K562 (cell line): ENCODE data around the gene SP4. TPM values are rescaled to one million over a fixed set of nuclear protein-coding genes. Genes with fewer than 3 reads are reported as not detected.
A peak's percentile ranks its signal among the peaks of the same experiment; 100 is the strongest.

Experiments
- ATAC-seq: fragments of 200-7000 bp; cut with Tn5 transposase; 3 replicates; pipeline ENCODE4 v1.9.1; 2020; ENCODE audit warnings: moderate library complexity
- BruUV-seq: library from RNA; stranded (reverse); fragments of 400-500 nt; replicated peaks from 2 replicates; lab custom pipeline; 2021; lab: Mats Ljungman, UMichigan
- CTCF ChIA-PET: fragments of 300-600 bp; formaldehyde crosslinking; extraction: SDS; loops from one replicate; lab custom pipeline; 2021; ENCODE audit warnings: low intra/inter-chr PET ratio; lab: Yijun Ruan, JAX
- POLR2A ChIA-PET: fragments of 300-600, 350-650 bp; sonication (Branson Sonifier 250); formaldehyde crosslinking; extraction: SDS; loops from one replicate; lab custom pipeline; 2021; ENCODE audit warnings: antibody characterized with exemption, inconsistent platforms; lab: Yijun Ruan, JAX
- DNase-seq, 4 experiments: peaks; one replicate each; pipeline versions ENCODE4 v3.0.0 to v3.0.0-alpha.2; 2011 to 2018; ENCODE audit warnings: low spot score in 3 of 4, mixed read lengths in 3 of 4; ENCODE audit errors: extremely low read depth in 1 of 4
- FAIRE-seq: peaks from 2 replicates; lab custom pipeline; 2011; peaks lifted over from hg19 to GRCh38; lab: Jason Lieb, UNC
- H2AFZ ChIP-seq: 2 replicates; pipeline ENCODE4 v1.6.0; 2011; ENCODE audit warnings: low read depth, low read length, control low read depth, inconsistent platforms
- H3K27ac ChIP-seq: fragments of 200-600 bp; 3 replicates; pipeline ENCODE4 v1.8.0; 2011; ENCODE audit warnings: low read depth, mild to moderate bottlenecking, control low read depth, inconsistent platforms, low read length, moderate library complexity, mixed read lengths; ENCODE audit errors: extremely low read depth
- H3K27me3 ChIP-seq, 2 experiments: fragments of 300-600 bp in 1 of 2; 2 replicates in 1 of 2; 3 replicates in 1 of 2; pipeline versions ENCODE4 v1.6.0 to v1.8.0; 2011; ENCODE audit warnings: inconsistent platforms in 2 of 2, low read length in 2 of 2, mild to moderate bottlenecking in 1 of 2, mixed read lengths in 1 of 2, moderate library complexity in 1 of 2; ENCODE audit not compliant: control insufficient read depth in 2 of 2, insufficient read depth in 2 of 2
- H3K36me3 ChIP-seq: fragments of 300-600 bp; 3 replicates; pipeline ENCODE4 v1.8.0; 2011; ENCODE audit warnings: mild to moderate bottlenecking, low read length, inconsistent platforms; ENCODE audit not compliant: control insufficient read depth, insufficient read depth
- H3K4me1 ChIP-seq, 2 experiments: fragments of 200-600 bp in 1 of 2; replicated peaks in 1 of 2; 2 replicates in 1 of 2; 3 replicates in 1 of 2; pipeline versions ENCODE4 v1.5.1 to v1.8.0; 2011; ENCODE audit warnings: inconsistent platforms in 2 of 2, low read length in 2 of 2, mild to moderate bottlenecking in 1 of 2, mixed read lengths in 1 of 2, moderate library complexity in 1 of 2; ENCODE audit not compliant: control insufficient read depth in 2 of 2, insufficient read depth in 2 of 2
- H3K4me2 ChIP-seq: 2 replicates; pipeline ENCODE4 v1.6.1; 2011; ENCODE audit warnings: low read length, control low read depth, inconsistent platforms, mixed read lengths; ENCODE audit not compliant: insufficient read depth
- H3K4me3 ChIP-seq: fragments of 200-600 bp; sonication (generic), shearing (Covaris generic); 2 replicates; pipeline ENCODE4 v1.5.1; 2016; ENCODE audit warnings: control low read depth, inconsistent platforms
- H3K79me2 ChIP-seq: fragments of 200-600 bp; 3 replicates; pipeline ENCODE4 v1.8.0; 2011; ENCODE audit warnings: low read length, inconsistent platforms; ENCODE audit not compliant: control insufficient read depth, insufficient read depth
- H3K9ac ChIP-seq, 2 experiments: 2 replicates each; pipeline versions ENCODE4 v1.6.0 to v1.6.1; 2011; ENCODE audit warnings: low read depth in 2 of 2, low read length in 2 of 2, control low read depth in 1 of 2, inconsistent platforms in 1 of 2, mild to moderate bottlenecking in 1 of 2, mixed read lengths in 1 of 2; ENCODE audit not compliant: insufficient read depth in 1 of 2
- H3K9me1 ChIP-seq: one replicate; pipeline ENCODE4 v1.6.0; 2011; ENCODE audit warnings: inconsistent platforms, mild to moderate bottlenecking, low read length, moderate library complexity; ENCODE audit not compliant: control insufficient read depth, insufficient read depth
- H3K9me3 ChIP-seq: replicated peaks from 2 replicates; pipeline ENCODE4 v1.5.1; 2011; ENCODE audit warnings: low read depth, low read length, inconsistent platforms; ENCODE audit not compliant: control insufficient read depth, insufficient read depth
- H4K20me1 ChIP-seq: replicated peaks from 2 replicates; pipeline ENCODE4 v1.6.1; 2011; ENCODE audit warnings: low read length, inconsistent platforms, mixed read lengths; ENCODE audit not compliant: control insufficient read depth, insufficient read depth
- C11orf30 ChIP-seq: fragments of 450-650 bp; IDR thresholded peaks from 2 replicates; pipeline ENCODE4 v1.6.1; 2016; ENCODE audit warnings: low read depth, mild to moderate bottlenecking
- CSDE1 ChIP-seq, 2 experiments: fragments of 450-650 bp; IDR thresholded peaks; 2 replicates each; pipeline ENCODE4 v1.6.1; 2016; ENCODE audit warnings: mild to moderate bottlenecking in 1 of 2
- FOXJ3 ChIP-seq: sonication (generic); formaldehyde crosslinking; IDR thresholded peaks from 2 replicates; pipeline ENCODE4 v1.4.0; 2020; ENCODE audit warnings: mild to moderate bottlenecking, missing genetic modification reagents
- MAFF ChIP-seq: IDR thresholded peaks from 2 replicates; pipeline ENCODE4 v1.6.1; 2012; ENCODE audit warnings: low read length, improper control_type of control experiment
- MAFG ChIP-seq: fragments of 450-650 bp; conservative IDR thresholded peaks from 2 replicates; pipeline ENCODE4 v1.6.1; 2016; ENCODE audit warnings: missing genetic modification characterization, missing compliant biosample characterization
- MAFK ChIP-seq: IDR thresholded peaks from 2 replicates; pipeline ENCODE4 v1.6.1; 2011; ENCODE audit warnings: low read length, improper control_type of control experiment
- MCM5 ChIP-seq: fragments of 450-650 bp; IDR thresholded peaks from 2 replicates; pipeline ENCODE4 v1.6.1; 2016; ENCODE audit warnings: low read depth
- NFIX ChIP-seq: fragments of 250-450 bp; sonication (Bioruptor Pico); IDR thresholded peaks from 2 replicates; pipeline ENCODE4 v1.4.0; 2020; ENCODE audit warnings: low read depth, mild to moderate bottlenecking, moderate library complexity
- NR3C1 ChIP-seq: sonication (generic); formaldehyde crosslinking; IDR thresholded peaks from 2 replicates; pipeline ENCODE4 v1.8.1; 2022; ENCODE audit warnings: missing genetic modification reagents
- PHF21A ChIP-seq: fragments of 450-650 bp; IDR thresholded peaks from 2 replicates; pipeline ENCODE4 v1.6.1; 2017; ENCODE audit warnings: low read depth, borderline replicate concordance
- SAFB2 ChIP-seq: fragments of 200-400 bp; formaldehyde crosslinking; IDR thresholded peaks from 2 replicates; pipeline ENCODE4 v1.6.1; 2018; ENCODE audit warnings: borderline replicate concordance, low read length, low read depth, moderate library complexity; ENCODE audit not compliant: severe bottlenecking
- TAF7 ChIP-seq: fragments of 450-650 bp; IDR thresholded peaks from 2 replicates; pipeline ENCODE4 v1.6.1; 2016; ENCODE audit warnings: missing genetic modification characterization, missing compliant biosample characterization
- TAL1 ChIP-seq: fragments of 450-650 bp; IDR thresholded peaks from 2 replicates; pipeline ENCODE4 v1.6.1; 2016; ENCODE audit warnings: mild to moderate bottlenecking
- THRB ChIP-seq: fragments of 450-650 bp; formaldehyde crosslinking; conservative IDR thresholded peaks from 2 replicates; pipeline ENCODE4 v1.4.0; 2022; ENCODE audit warnings: mild to moderate bottlenecking, missing genetic modification characterization
- XRCC4 ChIP-seq: IDR thresholded peaks from one replicate; pipeline ENCODE4 v1.6.1; 2011; ENCODE audit not compliant: insufficient read depth, insufficient read length; ENCODE audit errors: extremely low read depth
- ZNF134 ChIP-seq: fragments of 250-450 bp; sonication (Bioruptor Pico); conservative IDR thresholded peaks from 2 replicates; pipeline ENCODE4 v1.4.0; 2020
- ZNF316 ChIP-seq: fragments of 450-650 bp; IDR thresholded peaks from 2 replicates; pipeline ENCODE4 v1.6.1; 2016
- ZNF561 ChIP-seq: fragments of 450-650 bp; formaldehyde crosslinking; conservative IDR thresholded peaks from 2 replicates; pipeline ENCODE4 v1.4.0; 2020; ENCODE audit warnings: mild to moderate bottlenecking, moderate library complexity
- ZNF780A ChIP-seq: fragments of 250-450 bp; sonication (Bioruptor Pico); IDR thresholded peaks from 2 replicates; pipeline ENCODE4 v1.5.0; 2021; ENCODE audit warnings: mild to moderate bottlenecking
- in situ Hi-C: fragments of 300-500 bp; cut with MboI; formaldehyde crosslinking; loops from 4 replicates; pipeline ENCODE4 v1.15.0; 2018; ENCODE audit warnings: inconsistent platforms, mixed read lengths
- intact Hi-C: fragments of 100-400 bp; cut with micrococcal nuclease; formaldehyde crosslinking; loops from 2 replicates; pipeline ENCODE4 v1.14.2; 2022
- polyA plus RNA-seq, 8 experiments: library from polyadenylated mRNA; depleted of rRNA in 4 of 8; stranded (reverse) in 5 of 8; unstranded in 3 of 8; fragments of >200 nt; fragmentation: Nextera tagmentation in 2 of 8; fragmentation: Illumina TruSeq in 1 of 8; extraction: Ambion mirVana in 2 of 8; extraction: Trizol in 1 of 8; gene quantifications; 2 replicates each; pipeline versions ENCODE4 v1.2.1 to v1.2.3, GENCODE V29; 2011 to 2014; ENCODE audit warnings: inconsistent platforms in 1 of 8, missing spikeins in 1 of 8
- total RNA-seq, 7 experiments: library from RNA; depleted of rRNA in 6 of 7; stranded (reverse); fragments of >200 nt in 6 of 7; fragmentation: Illumina TruSeq in 2 of 7; extraction: Trizol in 2 of 7; gene quantifications; 2 replicates each; pipeline versions ENCODE4 v1.2.1 to v1.2.3, GENCODE V29; 2011 to 2021; ENCODE audit warnings: low replicate concordance in 1 of 7
- TF ChIP-seq, protein P1 (sequence below), 2 experiments: fragments of 200-800 bp in 1 of 2; sonication (Bioruptor generic) in 1 of 2; sonication (generic) in 1 of 2; formaldehyde crosslinking in 1 of 2; IDR thresholded peaks in 1 of 2; conservative IDR thresholded peaks in 1 of 2; 2 replicates each; pipeline versions ENCODE4 v1.5.0 to v1.6.1; 2016 to 2020; ENCODE audit warnings: missing compliant biosample characterization in 1 of 2, missing genetic modification characterization in 1 of 2, missing genetic modification reagents in 1 of 2
- TF ChIP-seq, protein P2 (sequence below): fragments of 250-450 bp; sonication (Bioruptor Pico); IDR thresholded peaks from 2 replicates; pipeline ENCODE4 v1.5.0; 2020; ENCODE audit warnings: mild to moderate bottlenecking

The SP4 gene
- total and polyA plus RNA-seq, 9 of the 15 experiments (the other 6 are each of a cell fraction or from before 2014, with no cell fraction given): 2.4 to 9.4 (median 4.5) TPM

DNA sequence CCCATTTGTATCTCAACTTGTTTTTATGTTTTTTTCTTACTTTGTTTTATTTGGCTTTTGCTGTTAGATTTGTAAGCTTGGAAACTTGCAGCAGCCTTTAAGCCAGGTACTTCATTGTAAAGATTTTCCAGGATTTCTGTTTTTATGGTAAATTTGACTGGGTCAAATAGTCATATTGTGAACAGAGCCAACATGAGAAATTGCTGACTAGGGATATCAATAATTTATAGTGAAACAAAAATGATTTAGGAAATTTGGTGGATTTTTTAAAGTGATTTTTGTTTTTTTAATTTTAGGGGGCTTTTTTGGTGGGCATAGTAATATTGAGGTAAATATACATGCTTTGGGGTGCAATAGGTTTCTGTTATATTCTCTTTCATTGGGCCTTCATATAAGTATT, 22.2 kb downstream of the SP4 start:
- no peak overlapping the region for H3K4me2 ChIP-seq
- H3K79me2 ChIP-seq: no peaks in the 10 kb centered on the region
- DNase-seq: no peak
- in situ Hi-C loops: no loop called here
- no peaks in the 10 kb centered on the region for H3K9me3 ChIP-seq
- H3K4me1 ChIP-seq: peaks cover 0 to 4% of the 10 kb centered on the region in 2 experiments; a peak in 1 of 5 replicates
- no peak overlapping the region for H3K4me3 ChIP-seq
- H3K9ac ChIP-seq: no peak overlapping the region
- no peak for ATAC-seq
- POLR2A ChIA-PET: no interaction called here
- no peak for FAIRE-seq
- no peaks in the 10 kb centered on the region for H3K9me1 ChIP-seq
- H3K36me3 ChIP-seq: no peaks in the 10 kb centered on the region
- intact Hi-C loops: no loop called here
- CTCF ChIA-PET: no interaction called here
- no peaks in the 10 kb centered on the region for H4K20me1 ChIP-seq
- no peak overlapping the region for H3K27ac ChIP-seq
- no TSS peak for BruUV-seq
- TF ChIP-seq NFIX (CRISPR knock-in tag) (no peak), ZNF780A (CRISPR knock-in tag) (no peak), TAF7 (tag) (no peak), MCM5 (no peak), PHF21A (no peak), TAL1 (no peak), FOXJ3 (no peak), C11orf30 (peak; percentile 44), THRB (CRISPR knock-in tag) (no peak), MAFF (peak; percentile 62), XRCC4 (no peak), ZNF316 (peak; percentile 80), MAFK (peak; percentile 50; the same call in 1 of the 2 replicates), MAFG (peak; percentile 44; the same call in 1 of the 2 replicates), ZNF134 (no peak), CSDE1 (IDR thresholded peaks at IDR 0.05) (no peak), ZNF561 (CRISPR knock-in tag) (no peak), NR3C1 (CRISPR knock-in tag) (no peak), SAFB2 (no peak)
- TF ChIP-seq, protein P1, sequence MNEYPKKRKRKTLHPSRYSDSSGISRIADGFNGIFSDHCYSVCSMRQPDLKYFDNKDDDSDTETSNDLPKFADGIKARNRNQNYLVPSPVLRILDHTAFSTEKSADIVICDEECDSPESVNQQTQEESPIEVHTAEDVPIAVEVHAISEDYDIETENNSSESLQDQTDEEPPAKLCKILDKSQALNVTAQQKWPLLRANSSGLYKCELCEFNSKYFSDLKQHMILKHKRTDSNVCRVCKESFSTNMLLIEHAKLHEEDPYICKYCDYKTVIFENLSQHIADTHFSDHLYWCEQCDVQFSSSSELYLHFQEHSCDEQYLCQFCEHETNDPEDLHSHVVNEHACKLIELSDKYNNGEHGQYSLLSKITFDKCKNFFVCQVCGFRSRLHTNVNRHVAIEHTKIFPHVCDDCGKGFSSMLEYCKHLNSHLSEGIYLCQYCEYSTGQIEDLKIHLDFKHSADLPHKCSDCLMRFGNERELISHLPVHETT (CRISPR knock-in tag; conservative IDR thresholded peaks at IDR 0.05 in 1 of 2, IDR thresholded peaks at IDR 0.05 in 1 of 2): no peak
- TF ChIP-seq, protein P2, sequence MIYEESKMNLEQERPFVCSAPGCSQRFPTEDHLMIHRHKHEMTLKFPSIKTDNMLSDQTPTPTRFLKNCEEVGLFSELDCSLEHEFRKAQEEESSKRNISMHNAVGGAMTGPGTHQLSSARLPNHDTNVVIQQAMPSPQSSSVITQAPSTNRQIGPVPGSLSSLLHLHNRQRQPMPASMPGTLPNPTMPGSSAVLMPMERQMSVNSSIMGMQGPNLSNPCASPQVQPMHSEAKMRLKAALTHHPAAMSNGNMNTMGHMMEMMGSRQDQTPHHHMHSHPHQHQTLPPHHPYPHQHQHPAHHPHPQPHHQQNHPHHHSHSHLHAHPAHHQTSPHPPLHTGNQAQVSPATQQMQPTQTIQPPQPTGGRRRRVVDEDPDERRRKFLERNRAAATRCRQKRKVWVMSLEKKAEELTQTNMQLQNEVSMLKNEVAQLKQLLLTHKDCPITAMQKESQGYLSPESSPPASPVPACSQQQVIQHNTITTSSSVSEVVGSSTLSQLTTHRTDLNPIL: no peak
- no peaks in the 10 kb centered on the region for H3K27me3 ChIP-seq
- H2AFZ ChIP-seq: no peak overlapping the region
